ENCODE data around the gene MS4A13. TPM values are rescaled to one million over a fixed set of nuclear protein-coding genes. Genes with fewer than 3 reads are reported as not detected.
"Not testable (repeated sequence)": the region's sequence is repeated elsewhere in the genome, so short reads cannot be mapped to it uniquely, and the experiment has no call there.

Gene MS4A13
- total RNA-seq, 2 experiments from 2014 or later: not detected

DNA sequence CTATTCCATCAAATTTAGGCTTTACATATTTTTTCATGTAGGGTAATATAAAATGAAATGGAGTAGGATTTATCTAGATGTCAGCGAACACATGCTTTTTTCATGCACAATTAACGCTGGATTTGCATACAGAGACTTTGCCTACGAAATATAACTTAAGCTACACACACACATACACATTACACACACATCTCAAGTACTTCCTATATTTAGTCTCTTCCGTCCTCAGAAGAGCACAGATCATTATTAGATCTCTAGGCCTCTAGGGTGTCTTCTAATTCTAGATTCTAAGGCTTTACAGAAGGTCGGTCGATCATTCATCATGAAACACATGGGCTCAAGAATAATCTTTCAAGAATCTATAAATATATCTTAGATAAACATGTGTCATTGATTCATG is 3.8 kb upstream of the MS4A13 start:
- peaks cover 27% of the 10 kb centered on the region for H3K27me3 Mint-ChIP-seq
- DNase-seq: no peak
- no peaks in the 10 kb centered on the region for H3K4me1 Mint-ChIP-seq
- no peaks in the 10 kb centered on the region for H3K36me3 Mint-ChIP-seq
- H3K4me3 Mint-ChIP-seq: no peak overlapping the region
- H3K9me3 Mint-ChIP-seq: peaks cover 8% of the 10 kb centered on the region
- no peak overlapping the region for H3K27ac Mint-ChIP-seq

DNA sequence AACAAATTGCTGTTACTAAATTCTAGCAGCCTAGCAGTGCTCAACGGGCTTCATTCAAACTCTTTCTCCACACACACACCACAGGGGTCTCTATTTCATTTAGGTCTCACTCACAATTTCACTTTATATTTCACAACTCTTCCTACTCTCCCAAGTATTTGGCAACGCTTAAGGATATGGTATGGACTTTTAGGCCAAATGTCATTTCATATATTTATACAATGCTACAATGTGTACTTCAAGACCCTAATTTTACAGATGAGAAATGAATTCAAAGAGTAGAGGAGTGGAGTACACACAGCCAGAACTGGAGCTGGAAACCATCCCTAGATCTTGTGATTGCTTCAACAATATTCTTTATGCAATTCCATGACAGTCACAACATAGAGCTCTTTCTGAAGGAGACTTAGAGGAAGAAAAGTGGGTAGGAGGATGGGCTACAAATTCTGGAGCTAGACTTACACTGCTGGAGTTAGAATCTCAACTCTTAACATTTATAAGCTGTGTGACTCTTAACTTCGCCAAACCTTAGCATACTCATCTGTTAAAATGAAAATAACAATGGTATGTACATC is 2.5 kb upstream of the MS4A13 start:
- Mint-ChIP-seq H3K9me3 (peaks cover 8% of the 10 kb centered on the region), H3K4me3 (no peak overlapping the region), H3K27ac (no peak overlapping the region), H3K27me3 (peaks cover 20% of the 10 kb centered on the region), H3K4me1 (no peaks in the 10 kb centered on the region), H3K36me3 (no peaks in the 10 kb centered on the region)
- no peak for DNase-seq

DNA sequence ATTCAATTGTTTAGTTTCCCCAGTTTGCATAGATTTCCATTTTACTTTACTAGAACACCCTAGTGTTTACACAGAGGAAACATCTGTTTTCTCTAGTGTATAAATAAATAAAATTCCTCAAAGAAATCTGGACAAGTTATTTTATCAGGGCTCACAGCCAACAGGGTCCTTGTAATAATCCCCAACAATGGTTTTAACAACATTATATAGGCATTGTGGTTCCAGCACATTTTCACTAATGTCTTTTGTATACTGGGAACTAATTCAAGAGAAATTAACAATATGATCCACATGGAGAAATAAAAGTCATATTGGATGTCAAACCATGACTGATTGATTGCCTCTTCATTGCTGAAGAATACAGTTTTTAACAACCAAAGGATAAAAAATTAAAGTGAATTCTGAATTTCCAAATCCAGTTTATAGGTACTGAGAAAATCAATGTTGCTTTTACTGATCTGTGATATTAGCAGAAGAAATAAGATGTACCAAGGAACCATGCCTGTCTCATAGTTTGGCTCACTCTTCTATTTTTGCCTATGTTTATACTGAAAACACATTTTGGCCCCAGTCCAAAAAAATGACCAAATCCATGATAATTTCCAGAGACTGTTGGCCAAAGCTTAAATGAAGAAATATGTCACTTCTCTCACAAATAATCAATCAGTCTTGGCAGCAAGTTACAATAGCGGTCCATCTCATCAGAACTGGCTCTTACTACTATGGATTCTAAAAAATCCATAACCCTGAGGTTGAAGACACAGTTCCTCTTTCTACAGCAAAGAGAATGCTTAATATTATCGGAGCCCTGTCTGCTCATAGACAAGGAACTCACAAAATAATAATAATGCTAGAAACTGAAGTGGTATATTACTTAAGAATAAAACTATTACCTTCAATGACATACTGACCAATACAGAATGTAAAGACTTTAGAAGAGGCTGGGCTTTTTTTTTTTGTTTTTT is 1.4 kb upstream of the MS4A13 start:
- Mint-ChIP-seq H3K27me3 (peaks cover 23% of the 10 kb centered on the region), H3K4me3 (no peak overlapping the region), H3K9me3 (peaks cover 5% of the 10 kb centered on the region), H3K36me3 (no peaks in the 10 kb centered on the region), H3K4me1 (no peaks in the 10 kb centered on the region), H3K27ac (no peak overlapping the region)
- DNase-seq: no peak

DNA sequence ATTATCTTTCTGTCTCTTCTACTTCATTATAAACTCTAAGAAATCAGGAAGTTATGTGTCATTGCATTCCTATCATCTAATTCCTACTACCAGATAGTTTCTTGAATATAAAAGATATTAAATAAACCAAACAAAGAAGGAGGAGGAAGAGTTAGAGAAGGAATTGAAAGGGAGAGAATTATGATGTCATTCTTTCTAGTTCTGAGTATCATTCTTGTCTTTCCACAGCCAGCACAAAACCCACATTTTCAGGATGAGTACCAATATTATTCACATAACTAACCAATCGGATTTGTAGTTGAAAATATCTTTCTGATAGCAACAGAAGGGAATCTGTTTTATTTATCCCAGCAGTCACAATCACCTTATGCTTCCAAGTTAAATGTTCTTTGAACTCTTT is 13.3 kb downstream of the MS4A13 start:
- DNase-seq: no peak
- H3K4me3 Mint-ChIP-seq: no peak overlapping the region
- H3K4me1 Mint-ChIP-seq: peaks cover 9% of the 10 kb centered on the region
- no peaks in the 10 kb centered on the region for H3K36me3 Mint-ChIP-seq
- peaks cover 25% of the 10 kb centered on the region for H3K27me3 Mint-ChIP-seq
- no peak overlapping the region for H3K27ac Mint-ChIP-seq
- H3K9me3 Mint-ChIP-seq: no peaks in the 10 kb centered on the region

DNA sequence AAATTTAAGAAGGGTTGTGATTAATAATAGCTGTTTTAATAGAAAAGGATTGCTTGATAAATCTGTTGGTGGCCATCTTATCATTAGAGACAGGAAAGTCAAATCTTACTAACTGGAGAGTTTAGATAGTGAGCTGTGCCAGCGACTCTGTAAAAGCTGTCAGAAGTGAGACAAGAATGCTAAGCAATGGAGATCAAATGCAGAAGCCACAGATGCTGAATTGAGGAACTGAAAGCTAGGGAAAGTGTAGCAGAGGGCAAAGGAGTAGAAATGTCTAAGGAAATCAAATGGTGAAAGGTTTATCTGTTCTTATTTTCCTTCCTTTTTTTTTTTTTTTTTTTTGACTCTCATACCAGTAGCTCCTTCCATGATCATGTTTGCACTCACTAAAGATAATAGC is 13.7 kb downstream of the MS4A13 start:
- Mint-ChIP-seq H3K4me1 (peaks cover 9% of the 10 kb centered on the region), H3K4me3 (no peak overlapping the region), H3K36me3 (no peaks in the 10 kb centered on the region), H3K27me3 (peaks cover 25% of the 10 kb centered on the region), H3K27ac (no peak overlapping the region), H3K9me3 (no peaks in the 10 kb centered on the region)
- DNase-seq: no peak

DNA sequence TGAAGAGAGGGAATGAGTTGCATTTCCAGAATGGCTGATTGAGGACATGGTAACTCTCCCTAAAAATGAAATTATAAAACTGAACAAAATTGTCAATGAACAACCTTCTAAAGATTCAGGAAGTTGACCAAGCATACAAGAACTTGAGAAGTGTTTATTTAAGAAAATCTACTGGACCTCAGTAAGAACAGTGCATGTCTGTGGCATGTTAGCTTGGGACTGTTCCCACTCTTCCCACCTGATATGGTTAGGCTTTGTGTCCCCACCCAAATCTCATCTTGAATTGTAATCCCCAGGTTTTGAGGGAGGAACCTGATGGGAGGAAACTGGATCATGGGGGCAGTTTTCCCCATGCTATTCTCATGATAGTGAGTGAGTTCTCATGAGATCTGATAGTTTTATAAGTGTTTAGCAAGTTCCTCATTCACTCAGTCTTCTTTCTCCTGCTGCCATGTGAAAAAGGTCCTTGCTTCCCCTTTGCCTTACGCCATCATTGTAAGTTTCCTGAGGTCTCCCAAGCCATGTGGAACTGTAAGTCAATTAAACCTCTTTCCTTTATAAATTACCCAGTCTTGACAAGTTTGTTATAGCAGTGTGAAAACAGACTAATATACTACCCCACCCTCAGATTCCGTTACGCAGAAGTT is 15.4 kb downstream of the MS4A13 start:
- Mint-ChIP-seq H3K27me3 (peaks cover 25% of the 10 kb centered on the region), H3K36me3 (no peaks in the 10 kb centered on the region), H3K27ac (no peak overlapping the region), H3K4me3 (no peak overlapping the region), H3K9me3 (no peaks in the 10 kb centered on the region), H3K4me1 (peaks cover 9% of the 10 kb centered on the region)
- no peak for DNase-seq

DNA sequence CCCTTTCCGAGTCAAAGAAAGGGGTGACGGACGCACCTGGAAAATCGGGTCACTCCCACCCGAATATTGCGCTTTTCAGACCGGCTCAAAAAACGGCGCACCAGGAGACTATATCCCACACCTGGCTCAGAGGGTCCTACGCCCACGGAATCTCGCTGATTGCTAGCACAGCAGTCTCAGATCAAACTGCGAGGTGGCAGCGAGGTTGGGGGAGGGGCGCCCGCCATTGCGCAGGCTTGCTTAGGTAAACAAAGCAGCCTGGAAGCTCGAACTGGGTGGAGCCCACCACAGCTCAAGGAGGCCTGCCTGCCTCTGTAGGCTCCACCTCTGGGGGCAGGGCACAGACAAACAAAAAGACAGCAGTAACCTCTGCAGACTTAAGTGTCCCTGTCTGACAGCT is 17.2 kb downstream of the MS4A13 start:
- not testable (repeated sequence) for H3K9me3 Mint-ChIP-seq, DNase-seq, H3K36me3 Mint-ChIP-seq, H3K27ac Mint-ChIP-seq, H3K4me3 Mint-ChIP-seq, H3K4me1 Mint-ChIP-seq
- peaks cover 18% of the 10 kb centered on the region for H3K27me3 Mint-ChIP-seq

DNA sequence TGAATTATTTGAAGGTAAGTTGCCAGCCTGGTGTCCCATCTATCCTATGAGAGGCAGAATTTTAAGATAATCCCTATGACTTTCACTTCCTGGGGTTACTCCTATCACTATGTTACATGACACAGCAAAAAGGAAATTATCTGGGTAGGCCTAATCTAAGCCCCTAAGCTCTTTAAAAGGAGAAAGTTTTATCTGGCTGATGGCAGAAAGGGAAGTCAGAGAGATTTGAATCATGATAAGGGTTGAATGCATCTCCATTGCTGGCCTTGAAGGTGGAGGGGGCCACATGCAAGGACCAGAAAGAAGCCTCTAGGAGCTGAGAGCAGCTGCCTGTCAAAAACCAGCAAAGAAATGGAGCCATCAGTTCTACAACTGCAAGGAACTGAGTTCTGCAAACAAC is 23.4 kb downstream of the MS4A13 start:
- peaks cover 10% of the 10 kb centered on the region for H3K27me3 Mint-ChIP-seq
- not testable (repeated sequence) for H3K27ac Mint-ChIP-seq, H3K4me3 Mint-ChIP-seq, H3K9me3 Mint-ChIP-seq, H3K36me3 Mint-ChIP-seq, DNase-seq, H3K4me1 Mint-ChIP-seq

DNA sequence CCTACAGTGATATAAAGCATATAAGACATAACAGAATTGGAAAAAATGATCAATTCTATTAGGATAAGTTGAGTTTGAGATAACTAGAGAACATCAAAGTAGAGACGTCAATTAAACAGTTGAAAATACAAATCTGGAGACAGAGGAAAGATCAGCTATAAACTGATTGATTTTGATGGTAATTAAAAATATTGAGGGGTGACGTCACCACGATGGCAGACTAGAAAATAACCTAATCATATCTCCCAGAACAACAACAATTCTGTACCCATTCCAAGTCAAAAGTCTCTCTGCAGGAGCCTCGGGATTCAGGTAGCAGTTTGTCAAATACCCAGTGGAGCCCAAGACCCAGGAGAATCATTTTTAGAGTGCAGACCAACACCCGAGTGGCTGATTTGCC is 28.9 kb downstream of the MS4A13 start:
- Mint-ChIP-seq H3K36me3 (no peaks in the 10 kb centered on the region), H3K27ac (no peak overlapping the region), H3K4me1 (no peaks in the 10 kb centered on the region), H3K27me3 (peaks cover 24% of the 10 kb centered on the region), H3K4me3 (no peak overlapping the region), H3K9me3 (peaks cover 7% of the 10 kb centered on the region)
- DNase-seq: no peak

DNA sequence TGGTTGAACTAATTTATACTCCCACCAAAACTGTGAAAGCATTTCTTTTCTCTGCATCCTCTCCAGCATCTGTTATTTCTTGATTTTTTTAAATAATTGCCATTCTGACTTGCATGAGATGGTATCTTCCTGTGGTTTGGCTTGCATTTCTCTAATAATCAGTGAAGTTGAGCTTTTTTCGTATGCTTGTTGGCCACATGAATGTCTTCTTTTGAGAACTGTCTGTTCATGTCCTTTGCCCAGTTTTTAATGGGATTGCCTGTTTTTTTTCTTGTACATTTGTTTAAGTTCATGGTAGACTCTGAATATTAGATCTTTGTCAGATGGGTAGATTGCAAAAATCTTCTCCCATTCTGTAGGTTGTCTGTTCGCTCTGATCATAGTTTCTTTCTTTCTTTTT is 46.1 kb downstream of the MS4A13 start:
- peaks cover 29% of the 10 kb centered on the region for H3K9me3 Mint-ChIP-seq
- H3K4me1 Mint-ChIP-seq: no peaks in the 10 kb centered on the region
- no peak overlapping the region for H3K4me3 Mint-ChIP-seq
- H3K36me3 Mint-ChIP-seq: no peaks in the 10 kb centered on the region
- H3K27me3 Mint-ChIP-seq: peaks cover 7% of the 10 kb centered on the region
- H3K27ac Mint-ChIP-seq: no peak overlapping the region
- no peak for DNase-seq

DNA sequence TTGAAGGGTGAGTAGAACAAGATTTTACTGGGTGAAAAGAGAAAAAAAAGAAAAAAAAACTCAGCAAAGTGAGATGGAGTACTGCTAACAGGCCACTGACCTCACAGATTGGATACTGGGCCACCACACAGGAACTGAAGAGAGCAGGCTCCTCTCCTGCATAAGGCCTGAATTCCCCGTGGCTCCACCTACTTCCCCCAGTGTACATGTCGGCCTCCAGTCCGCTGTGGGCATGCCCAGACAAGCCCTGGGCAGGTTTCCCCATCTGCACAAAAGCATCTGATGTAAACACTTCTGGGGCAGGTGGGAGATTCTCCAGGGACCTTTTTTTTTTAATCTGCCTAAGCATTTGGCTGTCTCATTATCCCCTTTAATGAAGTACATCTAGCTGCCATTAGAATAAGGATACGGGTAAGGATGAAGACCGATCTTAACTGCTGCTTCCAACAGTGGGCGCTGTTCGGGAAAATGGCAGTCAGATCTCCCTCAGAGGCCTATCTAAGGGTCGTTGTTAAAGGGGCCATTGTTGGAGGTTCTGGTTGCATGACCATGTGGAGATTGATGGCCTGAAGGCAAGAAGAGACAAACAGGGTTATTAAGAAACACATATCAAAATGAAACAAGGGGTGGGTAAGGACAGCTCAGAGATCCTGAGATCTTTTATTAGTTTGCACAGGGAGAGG is 48.5 kb downstream of the MS4A13 start:
- H3K4me3 Mint-ChIP-seq: no peak overlapping the region
- no peak overlapping the region for H3K27ac Mint-ChIP-seq
- no peaks in the 10 kb centered on the region for H3K36me3 Mint-ChIP-seq
- H3K9me3 Mint-ChIP-seq: peaks cover 20% of the 10 kb centered on the region
- peaks cover 11% of the 10 kb centered on the region for H3K27me3 Mint-ChIP-seq
- H3K4me1 Mint-ChIP-seq: no peaks in the 10 kb centered on the region
- no peak for DNase-seq

DNA sequence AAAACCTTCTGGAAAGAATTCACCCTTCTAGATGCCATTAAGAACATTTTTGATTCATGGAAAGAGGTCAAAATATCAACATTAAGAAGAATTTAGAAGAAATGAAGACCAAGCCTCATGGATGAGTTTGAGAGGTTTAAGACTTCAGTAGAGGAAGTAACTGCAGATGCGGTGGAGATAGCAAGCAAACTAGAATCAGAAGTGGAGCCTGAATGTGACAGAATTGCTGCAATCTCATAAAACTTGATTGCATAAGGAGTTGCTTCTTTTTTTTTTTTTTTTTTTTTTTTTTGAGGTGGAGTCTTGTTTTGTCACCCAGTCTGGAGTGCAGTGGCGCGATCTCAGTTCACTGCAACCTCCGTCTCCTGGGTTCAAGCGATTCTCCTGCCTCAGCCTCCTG is 51.6 kb downstream of the MS4A13 start:
- no peak for DNase-seq
- Mint-ChIP-seq H3K36me3 (no peaks in the 10 kb centered on the region), H3K27me3 (peaks cover 28% of the 10 kb centered on the region), H3K9me3 (peaks cover 9% of the 10 kb centered on the region), H3K27ac (no peak overlapping the region), H3K4me1 (no peaks in the 10 kb centered on the region), H3K4me3 (no peak overlapping the region)

DNA sequence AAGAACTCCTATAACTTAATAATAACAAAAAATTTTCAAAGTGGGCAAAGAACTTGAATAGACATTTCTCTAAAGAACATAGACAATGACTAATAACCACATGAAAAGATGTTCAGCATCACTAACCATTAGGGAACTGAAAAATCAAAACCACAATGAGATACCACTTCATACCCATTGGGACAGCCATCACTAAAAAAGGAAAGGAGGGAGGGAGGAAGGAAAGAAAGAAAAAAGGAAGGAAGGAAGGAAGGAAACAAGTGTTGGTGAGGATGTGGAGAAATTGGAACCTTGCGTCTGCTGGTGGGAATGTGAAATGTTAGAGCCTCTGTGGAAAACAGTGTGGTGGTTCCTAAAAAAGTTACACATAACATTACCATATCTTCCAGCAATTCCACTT is 55.8 kb downstream of the MS4A13 start:
- no peak for DNase-seq
- H3K4me3 Mint-ChIP-seq: no peak overlapping the region
- H3K9me3 Mint-ChIP-seq: no peaks in the 10 kb centered on the region
- H3K4me1 Mint-ChIP-seq: no peaks in the 10 kb centered on the region
- no peak overlapping the region for H3K27ac Mint-ChIP-seq
- peaks cover 36% of the 10 kb centered on the region for H3K27me3 Mint-ChIP-seq
- H3K36me3 Mint-ChIP-seq: no peaks in the 10 kb centered on the region

DNA sequence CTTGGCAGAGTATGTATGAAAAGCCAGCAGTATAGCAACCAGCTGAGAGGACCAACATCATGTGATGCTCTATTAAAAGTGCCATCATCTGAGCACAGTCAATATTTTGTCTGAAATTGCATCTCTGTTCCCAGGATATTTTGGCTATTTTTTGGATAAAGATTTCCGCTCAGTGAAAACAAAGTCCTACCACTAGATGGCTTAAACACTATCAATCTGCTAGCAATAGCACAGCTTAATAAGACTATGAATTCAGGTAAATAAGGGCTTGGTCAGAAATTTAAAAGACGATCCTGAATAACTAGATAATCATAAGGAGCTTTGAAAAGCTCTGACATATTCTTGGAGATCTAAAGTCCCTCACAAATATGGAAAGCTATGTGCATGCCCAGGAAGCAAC is 74.4 kb downstream of the MS4A13 start:
- Mint-ChIP-seq H3K4me3 (no peak overlapping the region), H3K36me3 (peaks cover 7% of the 10 kb centered on the region), H3K9me3 (peaks cover 15% of the 10 kb centered on the region), H3K27me3 (no peaks in the 10 kb centered on the region), H3K4me1 (no peaks in the 10 kb centered on the region), H3K27ac (no peak overlapping the region)
- no peak for DNase-seq

Data from activated naive CD8-positive, alpha-beta T cell treated with anti-CD3 and anti-CD28 coated beads for 36 hours (primary cell).